ENCODE measurements around the gene RELT.

Gene RELT

DNA sequence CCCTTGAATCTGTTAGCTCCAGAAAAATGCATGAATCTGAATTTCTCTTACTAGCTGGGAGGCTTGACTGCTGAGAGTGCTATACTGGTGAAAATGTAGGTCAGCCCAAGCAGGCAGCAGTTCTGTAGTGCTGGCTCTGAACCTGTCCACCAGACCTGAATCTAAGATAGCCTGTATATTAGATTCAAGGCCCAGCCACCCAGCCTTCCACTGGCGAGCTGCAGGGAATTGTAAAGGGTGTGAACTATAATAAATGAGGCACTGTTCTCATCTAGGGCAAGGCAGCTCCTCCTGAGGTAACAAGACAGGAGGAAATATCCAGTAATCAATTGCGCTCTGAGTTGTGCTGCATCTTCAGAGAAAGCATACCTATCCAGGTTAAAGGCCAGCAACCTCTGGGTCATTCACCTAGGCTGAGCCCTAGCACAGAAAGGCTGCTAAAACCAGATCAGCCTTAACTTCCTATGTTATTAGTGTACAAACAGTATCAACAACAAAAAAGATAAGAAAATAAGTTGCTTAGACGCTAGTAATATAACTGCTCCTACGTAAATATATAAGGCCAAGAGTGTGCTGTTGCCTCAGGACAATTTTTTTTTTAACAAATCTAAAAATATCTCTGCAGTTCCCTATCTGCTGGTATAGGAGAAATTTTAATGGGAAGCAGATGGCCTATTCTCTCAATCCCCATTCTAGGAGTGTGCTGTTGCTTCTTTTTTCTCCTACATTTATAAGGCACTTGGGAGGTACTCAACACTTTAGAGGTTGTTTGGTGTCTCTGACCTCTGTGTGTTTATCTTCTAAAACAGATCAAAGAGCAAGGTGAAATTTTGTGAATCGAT lies 63.0 kb downstream of the RELT start:
- no peak for DNase-seq

DNA sequence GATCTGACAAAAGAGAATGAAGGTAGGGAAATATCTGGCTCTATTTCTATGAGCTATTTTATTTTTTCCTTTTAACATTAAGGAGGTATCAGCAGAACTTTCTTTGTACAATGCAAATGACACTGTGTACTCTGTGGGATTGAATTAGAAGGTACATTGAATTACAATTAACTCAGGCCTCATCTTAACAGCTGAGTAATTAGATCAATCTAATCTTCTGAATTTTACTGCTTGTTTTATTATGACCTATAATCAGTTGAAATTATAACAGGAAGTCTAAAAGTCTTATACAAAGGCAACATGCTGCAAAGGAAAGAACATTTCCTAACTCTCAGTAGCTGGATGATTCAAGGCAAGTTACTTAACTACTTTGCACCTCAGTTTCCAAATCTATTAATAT lies 69.8 kb downstream of the RELT start:
- DNase-seq, result no peak

DNA sequence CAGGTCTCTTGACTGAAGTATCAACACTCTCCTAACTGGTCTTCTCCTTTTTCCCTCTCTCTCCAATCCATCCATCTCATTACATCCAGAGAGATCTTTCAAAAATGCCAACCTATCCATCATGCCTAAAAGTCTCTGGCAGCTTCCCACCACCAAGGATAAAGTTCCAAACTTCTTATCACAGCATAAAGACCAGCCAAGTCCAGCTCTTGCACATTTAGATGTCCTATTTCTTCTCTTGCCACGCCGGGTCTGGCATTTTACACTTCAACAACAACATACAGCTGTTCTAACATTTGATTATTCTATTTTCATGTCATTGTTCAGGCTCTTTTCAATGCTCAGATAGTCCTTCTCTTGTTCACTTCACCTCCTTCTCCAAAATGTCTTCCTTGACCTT lies 70.6 kb downstream of the RELT start:
- DNase-seq, result no peak

Data from COR-L47 (cell line).